K562 (cell line): Measurements from ENCODE around the gene TTC27.

ENCODE experiments used
- ARID2 ChIP-seq: fragments of 450-650 bp; IDR thresholded peaks from 2 replicates; pipeline ENCODE4 v1.6.1; 2017; ENCODE audit warnings: antibody characterized with exemption, mild to moderate bottlenecking
- CBX8 ChIP-seq: fragments of 200-600 bp; sonication (generic); IDR thresholded peaks from 2 replicates; pipeline ENCODE4 v1.6.1; 2012; ENCODE audit warnings: borderline replicate concordance, mixed run types, low read depth, mild to moderate bottlenecking, moderate library complexity, mixed read lengths, low read length, control low read depth, inconsistent platforms; ENCODE audit not compliant: poor library complexity, severe bottlenecking; ENCODE audit errors: extremely low read depth
- KAT2B ChIP-seq: IDR thresholded peaks from one replicate; pipeline ENCODE4 v1.6.1; 2012; ENCODE audit warnings: low read depth, mild to moderate bottlenecking, control low read depth, inconsistent platforms, low read length, moderate library complexity
- MED1 ChIP-seq: sonication (generic); formaldehyde crosslinking; IDR thresholded peaks from 2 replicates; pipeline ENCODE4 v1.8.1; 2023; ENCODE audit warnings: missing genetic modification reagents, borderline replicate concordance
- SMAD1 ChIP-seq: fragments of 150-350 bp; IDR thresholded peaks from 2 replicates; pipeline ENCODE4 v1.6.1; 2014; ENCODE audit warnings: low read length, low read depth; ENCODE audit not compliant: partially characterized antibody
- ZNF184 ChIP-seq: sonication (generic); formaldehyde crosslinking; IDR thresholded peaks from 2 replicates; pipeline ENCODE4 v1.5.0; 2020; ENCODE audit warnings: missing genetic modification reagents
- ZNF280B ChIP-seq: fragments of 250-450 bp; sonication (Bioruptor Pico); IDR thresholded peaks from 2 replicates; pipeline ENCODE4 v1.5.1; 2021; ENCODE audit warnings: mild to moderate bottlenecking
- TF ChIP-seq, protein P1 (sequence below): sonication (generic); formaldehyde crosslinking; IDR thresholded peaks from 2 replicates; pipeline ENCODE4 v1.8.1; 2023; ENCODE audit warnings: missing genetic modification reagents, mild to moderate bottlenecking, borderline replicate concordance

GRCh38 chr2:32862269-32863055 is 234.6 kb downstream of the TTC27 start:
- TF ChIP-seq MED1 (CRISPR knock-in tag) (no peak), KAT2B (no peak), ZNF280B (CRISPR knock-in tag) (no peak), SMAD1 (no peak), CBX8 (no peak), ZNF184 (no peak), ARID2 (no peak)
- TF ChIP-seq, protein P1, sequence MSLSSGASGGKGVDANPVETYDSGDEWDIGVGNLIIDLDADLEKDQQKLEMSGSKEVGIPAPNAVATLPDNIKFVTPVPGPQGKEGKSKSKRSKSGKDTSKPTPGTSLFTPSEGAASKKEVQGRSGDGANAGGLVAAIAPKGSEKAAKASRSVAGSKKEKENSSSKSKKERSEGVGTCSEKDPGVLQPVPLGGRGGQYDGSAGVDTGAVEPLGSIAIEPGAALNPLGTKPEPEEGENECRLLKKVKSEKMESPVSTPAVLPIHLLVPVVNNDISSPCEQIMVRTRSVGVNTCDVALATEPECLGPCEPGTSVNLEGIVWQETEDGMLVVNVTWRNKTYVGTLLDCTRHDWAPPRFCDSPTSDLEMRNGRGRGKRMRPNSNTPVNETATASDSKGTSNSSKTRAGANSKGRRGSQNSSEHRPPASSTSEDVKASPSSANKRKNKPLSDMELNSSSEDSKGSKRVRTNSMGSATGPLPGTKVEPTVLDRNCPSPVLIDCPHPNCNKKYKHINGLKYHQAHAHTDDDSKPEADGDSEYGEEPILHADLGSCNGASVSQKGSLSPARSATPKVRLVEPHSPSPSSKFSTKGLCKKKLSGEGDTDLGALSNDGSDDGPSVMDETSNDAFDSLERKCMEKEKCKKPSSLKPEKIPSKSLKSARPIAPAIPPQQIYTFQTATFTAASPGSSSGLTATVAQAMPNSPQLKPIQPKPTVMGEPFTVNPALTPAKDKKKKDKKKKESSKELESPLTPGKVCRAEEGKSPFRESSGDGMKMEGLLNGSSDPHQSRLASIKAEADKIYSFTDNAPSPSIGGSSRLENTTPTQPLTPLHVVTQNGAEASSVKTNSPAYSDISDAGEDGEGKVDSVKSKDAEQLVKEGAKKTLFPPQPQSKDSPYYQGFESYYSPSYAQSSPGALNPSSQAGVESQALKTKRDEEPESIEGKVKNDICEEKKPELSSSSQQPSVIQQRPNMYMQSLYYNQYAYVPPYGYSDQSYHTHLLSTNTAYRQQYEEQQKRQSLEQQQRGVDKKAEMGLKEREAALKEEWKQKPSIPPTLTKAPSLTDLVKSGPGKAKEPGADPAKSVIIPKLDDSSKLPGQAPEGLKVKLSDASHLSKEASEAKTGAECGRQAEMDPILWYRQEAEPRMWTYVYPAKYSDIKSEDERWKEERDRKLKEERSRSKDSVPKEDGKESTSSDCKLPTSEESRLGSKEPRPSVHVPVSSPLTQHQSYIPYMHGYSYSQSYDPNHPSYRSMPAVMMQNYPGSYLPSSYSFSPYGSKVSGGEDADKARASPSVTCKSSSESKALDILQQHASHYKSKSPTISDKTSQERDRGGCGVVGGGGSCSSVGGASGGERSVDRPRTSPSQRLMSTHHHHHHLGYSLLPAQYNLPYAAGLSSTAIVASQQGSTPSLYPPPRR (CRISPR knock-in tag) = no peak
